Panc1 (cell line): ENCODE data around the gene GADD45G. TPM values are rescaled to one million over a fixed set of nuclear protein-coding genes. Genes with fewer than 3 reads are reported as not detected.

Experiments
- ATAC-seq: fragments of 200-7000 bp; cut with Tn5 transposase; 2 replicates; pipeline ENCODE4 v1.9.1; 2020; ENCODE audit warnings: mild to moderate bottlenecking, moderate library complexity
- Bru-seq: library from RNA; stranded (reverse); fragments of 400-500 nt; gene quantifications from one replicate; lab custom pipeline; 2021; lab: Mats Ljungman, UMichigan
- BruChase-seq, 2 experiments: library from RNA; stranded (reverse); fragments of 400-500 nt; gene quantifications; one replicate each; lab custom pipeline; 2021; lab: Mats Ljungman, UMichigan
- BruUV-seq: library from RNA; stranded (reverse); fragments of 400-500 nt; replicated peaks from 2 replicates; lab custom pipeline; 2021; lab: Mats Ljungman, UMichigan
- CTCF ChIA-PET: fragments of 300-600 bp; sonication (Branson Sonifier 250); formaldehyde crosslinking; loops from one replicate; lab custom pipeline; 2022; ENCODE audit warnings: antibody characterized with exemption; lab: Charles Lee
- POLR2A ChIA-PET: fragments of 300-600 bp; sonication (Branson Sonifier 250); formaldehyde crosslinking; loops from one replicate; lab custom pipeline; 2022; ENCODE audit warnings: antibody characterized with exemption; lab: Charles Lee
- DNase-seq: peaks from one replicate; pipeline ENCODE4 v3.0.0-alpha.2; 2010; ENCODE audit warnings: low read depth, low spot score
- H3K27ac ChIP-seq: 2 replicates; pipeline ENCODE4 v1.5.1; 2011; ENCODE audit warnings: mild to moderate bottlenecking, low read length, inconsistent platforms
- H3K27me3 ChIP-seq: fragments of 200-500 bp; sonication (Bioruptor generic); 2 replicates; pipeline ENCODE4 v1.6.0; 2014; ENCODE audit warnings: low read length, inconsistent platforms; ENCODE audit not compliant: control insufficient read depth, insufficient read depth
- H3K36me3 ChIP-seq: fragments of 200-500 bp; sonication (Bioruptor generic); 2 replicates; pipeline ENCODE4 v1.5.1; 2014; ENCODE audit warnings: inconsistent platforms, mild to moderate bottlenecking, low read length, moderate library complexity; ENCODE audit not compliant: control insufficient read depth, insufficient read depth
- H3K4me1 ChIP-seq: 2 replicates; pipeline ENCODE4 v1.5.1; 2011; ENCODE audit warnings: inconsistent platforms, mild to moderate bottlenecking, low read length, moderate library complexity; ENCODE audit not compliant: control insufficient read depth, insufficient read depth
- H3K4me3 ChIP-seq, 2 experiments: 2 replicates each; pipeline ENCODE4 v1.5.1; 2011 to 2012; ENCODE audit warnings: low read depth in 2 of 2, low read length in 2 of 2, mild to moderate bottlenecking in 2 of 2, inconsistent platforms in 1 of 2, moderate library complexity in 1 of 2
- H3K9me3 ChIP-seq: fragments of 200-500 bp; sonication (Bioruptor generic); 2 replicates; pipeline ENCODE4 v1.5.1; 2014; ENCODE audit warnings: low read depth, mild to moderate bottlenecking, inconsistent platforms, low read length, moderate library complexity; ENCODE audit not compliant: control insufficient read depth, insufficient read depth
- CTCF ChIP-seq: fragments of 450-650 bp; IDR thresholded peaks from 2 replicates; pipeline ENCODE4 v1.5.1; 2017; ENCODE audit warnings: mild to moderate bottlenecking
- POLR2AphosphoS5 ChIP-seq: IDR thresholded peaks from 2 replicates; pipeline ENCODE4 v1.6.1; 2012; ENCODE audit warnings: mild to moderate bottlenecking, low read depth, low read length, moderate library complexity
- REST ChIP-seq, 2 experiments: IDR thresholded peaks; 2 replicates each; pipeline ENCODE4 v1.6.1; 2011 to 2012; ENCODE audit warnings: low read depth in 2 of 2, control low read depth in 1 of 2, low read length in 1 of 2, mild to moderate bottlenecking in 1 of 2, moderate library complexity in 1 of 2; ENCODE audit not compliant: insufficient read depth in 1 of 2
- SIN3A ChIP-seq: IDR thresholded peaks from 2 replicates; pipeline ENCODE4 v1.6.1; 2012; ENCODE audit warnings: low read depth, mild to moderate bottlenecking, low read length, moderate library complexity, borderline replicate concordance; ENCODE audit not compliant: insufficient read depth
- TCF7L2 ChIP-seq: IDR thresholded peaks from 2 replicates; pipeline ENCODE4 v1.6.1; 2011; ENCODE audit warnings: mild to moderate bottlenecking, low read depth, low read length, inconsistent platforms
- in situ Hi-C: cut with HindIII; loops from 2 replicates; pipeline ENCODE4 v1.10.0; 2016; ENCODE audit warnings: low sequenced_read_pairs, low pct_unique_long_range_greater_than_20kb
- intact Hi-C: fragments of 100-400 bp; cut with micrococcal nuclease; formaldehyde crosslinking; loops from one replicate; pipeline ENCODE4 v1.10.0; 2022; ENCODE audit not compliant: unreplicated experiment
- long read RNA-seq: library from polyadenylated mRNA; unstranded; transcript quantifications from one replicate; pipeline ENCODE4 v2.0.0, GENCODE V29; 2021; ENCODE audit not compliant: unreplicated experiment
- polyA plus RNA-seq: library from polyadenylated mRNA; unstranded; fragments of >200 nt; gene quantifications from one replicate; pipeline ENCODE4 v1.2.1, GENCODE V29; 2012; ENCODE audit warnings: missing spikeins; ENCODE audit not compliant: insufficient read length
- total RNA-seq: library from RNA; stranded (reverse); gene quantifications from one replicate; pipeline ENCODE4 v1.2.1, GENCODE V29; 2021; ENCODE audit not compliant: unreplicated experiment

GADD45G gene
- total RNA-seq: 1.2 TPM
- polyA plus RNA-seq: 3.3 TPM
- Bru-seq, nascent RNA: percentile 32 among the genes with signal in this experiment
- percentile 30 among the genes with signal in this experiment for BruChase-seq, experiment 1, labeled RNA remaining after a 2-hour chase
- percentile 21 among the genes with signal in this experiment for BruChase-seq, experiment 2, labeled RNA remaining after a 6-hour chase
- long read RNA-seq, partial matches to known transcripts: 0 of 1 reads
- long read RNA-seq, other reads (novel, unspliced or antisense): 0 of 1 reads

GRCh38 chr9:89604729-89605464 is at the start of gene GADD45G:
TSS of gene GADD45G (plus strand) at chr9:89605012. CDS start at chr9:89605122, 110 bp downstream.
- in situ Hi-C loops: no loop called here

More at GRCh38 chr9:89604729-89605464, at the start of gene GADD45G:
- Histone ChIP-seq H3K27me3 (no peaks in the 10 kb centered on the region), H3K4me1 (peaks cover 5% of the 10 kb centered on the region), H3K4me3 (peak within 1 kb of the TSS; percentile 41 to 61), H3K9me3 (no peaks in the 10 kb centered on the region), H3K36me3 (no peaks in the 10 kb centered on the region), H3K27ac (no peak within 1 kb of the TSS)
- intact Hi-C loops: loop anchor here (10.0 kb wide), 1 partner anchor 320 kb away; no protein-coding TSS in a partner anchor
- no peak for DNase-seq
- BruUV-seq: no TSS peak
- ChIA-PET CTCF (no interaction called here), POLR2A (no interaction called here)
- peak; percentile 47 for ATAC-seq
- TF ChIP-seq REST (IDR thresholded peaks at IDR 0.05; ENCODE audit: insufficient read depth in 1 of 2, low read depth in 2 of 2, low read length in 1 of 2) (no peak), TCF7L2 (peak; percentile 61), CTCF (no peak), SIN3A (0 out of 2 replicates have a peak, but pooled peaks have one; percentile 23), POLR2AphosphoS5 (no peak)
